Stimulated activated naive CD4-positive, alpha-beta T cell (primary cell): ENCODE measurements around the gene SCGB1D1.

Experiments
- DNase-seq, 6 experiments: peaks; one replicate each; lab custom pipeline; 2025; lab: John Stamatoyannopoulos, UW

SCGB1D1 gene, protein sequence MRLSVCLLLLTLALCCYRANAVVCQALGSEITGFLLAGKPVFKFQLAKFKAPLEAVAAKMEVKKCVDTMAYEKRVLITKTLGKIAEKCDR

DNA sequence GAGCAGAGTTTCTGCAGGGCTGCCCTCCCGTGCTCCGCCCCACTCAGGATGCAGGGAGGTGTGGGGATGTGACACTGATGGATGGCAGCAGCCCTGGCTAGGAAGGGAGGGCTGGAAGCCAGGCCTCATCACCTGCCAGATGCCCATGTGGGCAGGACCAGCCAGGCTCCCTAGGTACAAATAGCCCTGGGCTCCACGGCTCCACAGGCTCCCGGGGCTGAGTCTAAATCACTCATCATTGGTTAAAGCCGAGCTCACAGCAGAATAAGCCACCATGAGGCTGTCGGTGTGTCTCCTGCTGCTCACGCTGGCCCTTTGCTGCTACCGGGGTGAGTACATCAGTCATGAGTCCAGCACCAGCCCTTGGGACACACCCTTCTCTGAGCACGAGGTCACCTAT lies at the start of gene SCGB1D1:
SCGB1D1 (plus strand) TSS at position 206 of the 400 bp plus-strand sequence; CDS start at position 275, 69 bp downstream.
- no peak for DNase-seq

DNA sequence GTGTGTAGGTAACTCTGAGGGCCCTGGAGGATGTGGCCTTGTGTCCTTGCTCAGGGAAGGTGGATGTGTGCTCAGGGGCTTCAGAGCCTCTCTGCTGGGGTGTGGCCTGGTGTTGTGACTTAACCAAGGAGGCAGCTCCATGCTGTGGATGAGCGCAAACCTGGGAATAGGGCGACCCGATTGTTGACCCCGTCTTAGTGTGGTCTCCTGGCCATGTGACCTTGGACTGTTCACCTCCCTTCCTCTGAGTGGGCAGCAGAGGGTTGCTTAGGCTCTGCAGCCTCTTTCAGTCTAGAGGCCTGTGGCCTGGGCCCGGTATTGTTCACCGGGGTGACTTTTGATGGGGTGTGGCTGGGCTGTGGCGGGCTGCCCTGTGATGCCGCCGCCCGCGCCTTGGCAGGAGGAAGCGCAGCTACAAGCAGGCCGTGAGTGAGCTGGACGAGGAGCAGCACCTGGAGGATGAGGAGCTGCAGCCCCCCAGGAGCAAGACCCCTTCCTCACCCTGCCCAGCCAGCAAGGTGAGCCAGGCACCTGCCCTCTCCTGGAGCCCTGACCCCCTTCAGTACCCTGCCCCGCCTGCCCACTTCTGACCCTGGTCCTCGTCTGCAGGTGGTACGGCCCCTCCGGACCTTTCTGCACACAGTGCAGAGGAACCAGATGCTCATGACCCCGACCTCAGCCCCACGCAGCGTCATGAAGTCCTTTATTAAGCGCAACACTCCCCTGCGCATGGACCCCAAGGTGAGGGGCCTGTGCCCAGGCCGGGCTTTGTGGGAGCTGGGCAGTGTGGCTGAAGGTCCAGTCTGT lies 49.5 kb upstream of the SCGB1D1 start:
- no peak for DNase-seq

DNA sequence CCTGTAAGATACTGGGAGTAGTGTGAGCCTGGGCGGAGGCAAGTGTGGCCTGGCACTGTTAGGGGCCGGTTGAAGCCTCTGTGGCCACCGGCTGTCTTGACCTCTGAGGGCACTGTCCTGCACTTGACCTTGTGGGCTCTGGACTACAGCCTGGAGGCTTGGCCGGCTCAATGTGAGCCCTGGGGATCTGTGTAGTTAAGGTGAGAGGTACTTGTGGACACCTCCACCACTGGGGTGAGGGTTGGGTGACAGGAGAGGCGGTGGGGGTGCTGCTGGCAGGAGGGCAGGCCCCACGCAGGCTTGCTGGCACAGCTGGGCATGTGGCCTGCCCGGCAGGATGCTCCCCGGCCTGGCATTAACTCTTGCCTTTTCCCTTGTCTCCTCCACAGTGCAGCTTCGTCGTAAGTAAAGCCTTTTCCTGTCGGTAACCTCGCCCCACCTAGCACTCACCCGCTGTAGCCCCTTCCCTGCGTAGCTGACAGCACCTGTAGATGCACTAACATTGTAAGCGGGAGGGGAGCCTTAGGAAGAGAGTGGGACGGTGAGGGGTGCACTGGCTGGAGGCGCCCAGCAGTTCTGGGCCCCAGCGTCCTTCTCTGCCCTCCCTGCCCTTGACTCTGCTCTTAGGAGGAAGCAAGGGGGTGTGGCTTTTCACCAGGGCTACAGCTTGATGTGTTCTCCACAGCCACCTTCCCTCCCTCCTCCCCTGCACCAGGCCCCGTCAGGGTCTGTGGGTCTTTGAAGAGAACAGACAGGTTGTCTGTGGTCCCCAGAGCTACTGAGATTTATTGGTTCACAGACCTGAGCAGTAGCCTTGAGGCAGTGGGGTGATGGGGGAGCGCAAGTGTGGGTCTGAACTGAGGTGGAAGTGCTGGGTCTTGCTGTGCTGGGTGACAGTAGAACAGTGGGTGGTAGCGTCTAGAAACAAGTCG lies 48.6 kb upstream of the SCGB1D1 start:
- no peak for DNase-seq

- no peak for DNase-seq
Observed at GRCh38 chr11:62142043-62142375, 48.0 kb upstream of the SCGB1D1 start.

DNA sequence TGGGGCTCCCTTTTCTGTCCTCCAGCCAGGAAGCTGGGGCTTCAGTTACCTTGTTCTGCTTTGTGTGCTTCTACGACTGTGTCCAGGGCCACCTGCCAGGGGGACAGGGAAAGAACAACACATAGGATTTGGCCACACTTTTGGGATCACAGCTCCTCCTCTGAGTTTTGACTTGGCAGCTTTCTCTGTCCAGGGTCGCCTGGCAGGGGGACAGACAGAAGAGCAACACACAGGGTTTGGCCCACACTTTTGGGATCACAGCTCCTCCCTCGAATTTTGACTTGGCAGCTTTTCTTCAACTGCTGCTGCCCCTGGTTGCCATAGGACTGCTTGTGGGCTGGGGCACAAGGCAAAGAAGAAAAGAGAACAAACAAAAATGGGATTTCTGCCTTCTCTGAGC lies 47.1 kb upstream of the SCGB1D1 start:
- DNase-seq = no peak

DNA sequence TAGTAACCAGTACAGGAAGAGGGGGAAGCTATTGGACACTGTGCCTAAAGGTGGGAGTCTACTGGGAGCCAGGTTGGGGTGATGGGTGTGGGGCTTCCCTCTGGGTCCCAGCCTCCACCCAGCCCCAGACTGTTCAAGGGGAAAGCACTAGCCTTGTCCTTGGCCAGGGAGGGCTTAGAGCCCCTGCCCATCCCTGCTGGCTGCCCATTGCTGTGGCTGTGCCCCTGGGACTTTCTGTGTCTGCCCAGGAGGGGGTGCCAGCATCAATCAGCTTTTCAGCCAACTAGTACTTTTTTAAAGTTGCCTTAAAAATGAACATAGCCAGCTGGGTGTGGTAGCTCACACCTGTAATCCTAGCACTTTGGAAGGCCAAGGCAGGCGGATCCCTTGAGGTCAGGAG lies 46.3 kb upstream of the SCGB1D1 start:
- no peak for DNase-seq

GRCh38 chr11:62144641-62145255 lies 45.3 kb upstream of the SCGB1D1 start:
- DNase-seq = no peak

DNA sequence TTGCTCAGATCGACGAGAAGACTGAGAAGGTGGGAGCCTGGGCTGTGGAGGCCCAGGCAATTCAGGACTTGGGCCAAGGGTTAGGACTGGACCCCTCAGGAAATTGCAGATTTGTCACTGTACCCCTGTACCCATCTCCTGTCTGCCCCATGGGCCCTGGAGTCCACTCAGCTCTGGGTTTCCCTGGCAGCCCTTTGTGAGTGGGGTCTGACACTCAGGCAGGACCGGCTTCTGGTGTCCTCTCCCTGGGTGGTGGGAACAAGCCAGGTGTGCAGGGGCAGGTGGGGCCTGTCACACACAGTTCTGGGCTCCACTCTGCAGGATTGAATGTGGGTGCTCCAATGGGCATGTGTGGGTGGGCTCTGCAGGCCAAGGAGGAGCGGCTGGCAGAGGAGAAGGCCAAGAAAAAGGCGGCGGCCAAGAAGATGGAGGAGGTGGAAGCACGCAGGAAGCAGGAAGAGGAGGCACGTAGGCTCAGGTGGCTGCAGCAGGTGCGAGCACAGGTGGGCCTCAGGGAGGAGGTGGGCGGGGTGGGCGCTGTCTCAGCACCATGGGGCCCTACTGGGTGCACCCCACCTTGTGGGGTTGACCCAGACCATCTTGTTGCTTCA lies 44.6 kb upstream of the SCGB1D1 start:
- DNase-seq = no peak

- no peak for DNase-seq
Observed at GRCh38 chr11:62146476-62147200, 43.4 kb upstream of the SCGB1D1 start.

DNA sequence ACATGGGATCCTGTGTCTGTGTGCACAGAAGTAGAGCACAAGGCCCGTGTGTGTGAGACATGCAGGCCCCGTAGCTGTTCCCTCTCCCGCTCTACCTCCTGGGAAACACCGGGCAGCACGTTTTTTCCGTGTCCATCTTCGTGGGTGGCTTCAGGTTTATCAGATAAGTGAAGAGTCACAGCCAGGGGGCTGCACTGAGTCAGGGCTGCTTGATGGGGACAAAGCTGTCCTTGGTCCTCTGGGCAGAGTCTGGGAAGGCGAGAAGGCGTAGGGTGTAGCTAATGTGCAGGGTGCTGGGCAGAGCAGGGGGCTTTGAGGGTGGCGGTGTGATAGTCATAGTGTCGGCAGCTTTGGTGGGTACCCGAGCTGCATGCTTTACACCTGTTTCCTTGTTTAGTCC lies 42.5 kb upstream of the SCGB1D1 start:
- DNase-seq = no peak

DNA sequence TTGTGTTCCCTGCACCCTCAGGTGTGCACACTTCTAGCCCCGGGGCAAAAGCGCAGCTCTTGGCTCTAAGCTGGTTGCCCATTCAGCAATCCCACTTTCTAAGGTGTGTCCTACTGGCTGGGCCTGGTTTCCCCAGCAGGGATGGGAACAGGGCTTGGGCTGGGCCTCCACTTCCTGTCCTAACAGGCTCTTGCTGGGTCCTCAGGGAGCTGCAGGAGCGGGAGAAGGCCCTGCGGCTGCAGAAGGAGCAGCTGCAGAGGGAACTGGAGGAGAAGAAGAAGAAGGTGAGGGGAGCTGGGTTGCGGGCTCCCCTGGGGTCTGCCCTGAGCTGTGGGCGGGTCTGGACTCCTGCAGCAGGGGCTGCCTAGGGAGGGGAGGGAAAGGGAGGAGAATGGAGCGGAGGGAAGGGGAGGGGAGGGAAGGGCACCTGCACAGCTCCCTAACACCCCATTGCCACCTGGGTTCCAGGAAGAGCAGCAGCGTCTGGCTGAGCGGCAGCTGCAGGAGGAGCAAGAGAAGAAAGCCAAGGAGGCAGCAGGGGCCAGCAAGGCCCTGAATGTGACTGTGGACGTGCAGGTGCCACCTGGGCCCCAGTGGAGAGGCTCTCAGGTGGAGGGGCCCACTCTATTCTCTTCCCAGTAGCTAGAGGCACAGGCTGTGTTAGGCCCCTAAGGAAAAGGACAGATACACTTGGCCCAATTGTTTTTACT lies 41.6 kb upstream of the SCGB1D1 start:
- DNase-seq = no peak

DNA sequence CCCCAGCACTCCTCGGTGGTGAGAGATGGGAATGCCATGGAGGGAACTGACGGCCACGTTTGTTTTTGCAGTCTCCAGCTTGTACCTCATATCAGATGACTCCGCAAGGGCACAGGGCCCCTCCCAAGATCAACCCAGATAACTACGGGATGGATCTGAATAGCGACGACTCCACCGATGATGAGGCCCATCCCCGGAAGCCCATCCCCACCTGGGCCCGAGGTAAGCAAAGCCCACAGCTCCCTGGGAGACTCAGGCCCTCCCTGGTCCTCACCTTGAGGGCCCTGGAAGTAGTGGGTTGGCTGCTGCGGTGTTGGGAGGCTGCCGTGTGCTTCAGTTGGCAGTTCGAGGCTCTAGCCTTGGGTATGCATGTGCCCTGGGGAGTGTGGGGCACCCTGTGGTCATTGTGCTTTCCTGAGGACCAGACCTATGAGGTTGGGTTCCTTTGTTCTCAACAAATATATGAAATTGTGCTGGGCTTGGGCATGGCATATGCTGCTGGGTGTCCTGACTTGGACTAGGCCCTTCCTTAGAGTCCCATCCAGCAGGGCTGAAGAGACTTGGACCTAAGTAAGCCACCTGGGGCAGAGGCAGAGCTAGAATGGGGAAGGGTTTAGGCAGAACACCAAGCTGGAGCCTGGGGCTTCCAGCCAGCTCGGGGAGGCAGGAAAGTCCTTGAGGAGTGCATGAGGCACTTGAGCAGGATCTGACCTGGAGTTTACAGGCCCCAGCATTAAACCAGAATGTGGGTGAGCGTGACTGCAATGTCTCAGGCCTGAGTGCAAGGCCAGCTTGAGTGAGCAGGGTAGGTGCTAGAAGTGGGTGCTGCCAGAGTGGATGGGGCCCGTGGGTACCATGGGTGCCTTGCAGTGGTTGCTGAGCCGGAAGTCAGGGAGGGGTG lies 39.8 kb upstream of the SCGB1D1 start:
- DNase-seq = no peak

DNA sequence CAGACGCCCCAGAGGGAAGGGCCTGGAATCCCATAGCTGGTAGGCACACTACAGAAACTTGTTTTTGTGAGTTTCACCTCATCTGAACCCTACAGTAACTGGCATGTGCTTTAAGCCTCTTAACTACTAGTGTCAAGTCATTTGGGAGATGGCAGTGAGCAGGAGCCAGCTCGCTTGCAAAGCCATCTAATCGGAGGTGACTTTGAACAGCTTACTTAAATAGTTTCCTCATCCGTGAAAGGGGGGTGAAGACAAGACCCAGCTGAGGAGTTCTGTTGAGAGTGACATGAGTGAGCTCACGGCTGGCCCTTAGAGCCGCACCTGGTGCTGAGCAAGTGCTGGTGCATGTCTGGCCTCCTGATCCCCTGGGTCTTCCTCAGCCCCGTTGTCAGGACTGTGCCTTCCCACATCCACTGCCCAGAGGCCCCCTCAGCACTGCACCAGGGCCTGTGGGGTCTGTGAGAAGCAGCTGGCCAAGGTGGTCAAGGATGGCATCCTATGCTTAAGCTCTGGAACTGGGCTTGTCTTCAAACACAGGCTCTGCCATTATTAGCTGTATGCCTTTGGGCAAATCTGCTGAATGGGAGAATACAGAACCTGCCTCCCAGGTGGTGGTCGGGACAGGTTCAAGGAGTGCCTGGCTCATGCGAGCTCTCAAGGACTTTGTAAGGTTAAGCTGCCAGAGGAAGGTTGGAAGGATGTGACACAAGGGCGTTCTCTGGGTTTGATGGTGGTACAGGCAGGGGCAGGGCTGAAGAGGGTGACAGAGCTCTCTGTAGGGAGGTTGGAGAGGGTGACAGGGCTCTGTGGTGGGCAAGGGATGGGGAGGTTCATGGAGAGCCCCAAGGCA lies 38.9 kb upstream of the SCGB1D1 start:
- DNase-seq = no peak

- DNase-seq = no peak
Observed at GRCh38 chr11:62151737-62152102, 38.3 kb upstream of the SCGB1D1 start.

DNA sequence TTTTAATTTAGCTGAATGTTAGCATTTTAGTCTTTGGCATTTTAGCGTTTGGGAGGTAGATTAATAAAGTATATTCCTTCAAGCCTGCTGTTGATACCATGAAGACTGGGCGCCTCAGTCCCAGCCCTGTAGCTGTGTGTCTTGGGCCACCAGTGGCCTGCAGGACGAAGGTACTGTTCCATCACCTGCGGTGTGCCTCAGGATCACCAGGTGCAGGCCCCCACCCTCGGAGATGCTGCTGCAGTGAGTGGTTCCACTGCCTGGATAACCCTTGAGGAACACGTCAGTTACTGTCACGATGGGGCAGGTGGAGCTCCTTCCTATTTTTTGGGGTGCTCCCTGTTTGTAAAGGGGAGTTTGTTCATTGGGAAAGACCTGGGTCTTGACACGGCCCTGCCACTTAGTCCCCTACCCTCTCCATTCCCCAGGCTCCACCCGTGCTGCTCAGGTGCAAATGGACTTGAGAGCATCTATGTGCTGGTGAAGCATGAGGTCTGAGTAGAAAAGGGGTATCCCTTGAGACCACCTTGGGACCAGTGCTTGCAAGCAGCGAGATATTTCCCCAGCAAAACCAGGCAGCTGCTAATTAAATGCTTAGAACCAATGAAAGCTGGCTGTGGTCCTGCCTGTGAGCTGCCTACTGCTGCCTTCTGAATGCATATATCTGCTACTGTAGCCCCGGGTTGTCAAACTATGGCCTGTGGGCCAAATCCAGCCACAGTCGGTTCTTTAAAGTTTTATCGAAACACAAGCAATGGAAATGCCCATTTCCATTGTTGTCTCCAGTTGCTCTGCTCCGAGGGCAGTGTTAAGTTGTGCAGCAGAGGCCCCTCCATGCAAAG lies 37.5 kb upstream of the SCGB1D1 start:
- no peak for DNase-seq

- DNase-seq = no peak
Observed at GRCh38 chr11:62153087-62153395, 37.0 kb upstream of the SCGB1D1 start.

DNA sequence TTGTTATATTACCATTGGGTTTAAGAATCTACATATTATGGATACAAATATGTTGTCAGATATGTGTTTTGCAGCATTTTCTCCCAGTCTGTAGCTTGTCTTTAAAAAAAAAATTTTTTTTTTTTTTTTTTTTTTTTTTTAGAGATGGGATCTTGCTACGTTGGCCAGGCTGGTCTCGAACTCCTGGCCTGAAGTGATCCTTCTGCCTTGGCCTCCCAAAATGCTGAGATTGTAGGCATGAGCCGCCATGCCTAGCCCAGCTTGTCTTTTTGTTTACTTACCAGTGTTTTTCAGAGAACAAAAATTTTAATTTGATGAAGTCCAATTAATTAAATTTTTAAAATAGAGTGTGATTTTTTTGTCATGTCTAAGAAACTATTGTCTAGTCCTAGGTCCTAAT lies 36.4 kb upstream of the SCGB1D1 start:
- no peak for DNase-seq

DNA sequence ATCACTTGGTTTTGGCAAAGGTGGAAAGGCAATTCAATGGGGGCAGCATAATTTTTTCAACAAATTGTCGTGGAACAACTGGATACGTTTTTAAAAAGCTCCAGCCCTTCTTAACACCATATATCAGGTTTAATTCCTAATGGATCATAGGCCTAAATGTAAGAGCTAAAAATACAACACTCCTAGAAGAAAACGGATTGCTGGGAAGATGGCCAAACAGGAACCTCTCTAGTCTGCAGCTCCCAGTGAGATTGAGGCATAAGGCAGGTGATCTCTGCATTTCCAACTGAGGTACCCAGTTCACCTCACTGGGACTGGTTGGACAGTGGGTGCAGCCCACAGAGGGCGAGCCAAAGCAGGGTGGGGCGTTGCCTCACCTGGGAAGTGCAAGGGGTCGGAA lies 32.4 kb upstream of the SCGB1D1 start:
- DNase-seq = no peak
